ENCODE measurements around the gene AKR7A3.
"Not testable (repeated sequence)": the region's sequence is repeated elsewhere in the genome, so short reads cannot be mapped to it uniquely, and the experiment has no call there.

The AKR7A3 gene

DNA sequence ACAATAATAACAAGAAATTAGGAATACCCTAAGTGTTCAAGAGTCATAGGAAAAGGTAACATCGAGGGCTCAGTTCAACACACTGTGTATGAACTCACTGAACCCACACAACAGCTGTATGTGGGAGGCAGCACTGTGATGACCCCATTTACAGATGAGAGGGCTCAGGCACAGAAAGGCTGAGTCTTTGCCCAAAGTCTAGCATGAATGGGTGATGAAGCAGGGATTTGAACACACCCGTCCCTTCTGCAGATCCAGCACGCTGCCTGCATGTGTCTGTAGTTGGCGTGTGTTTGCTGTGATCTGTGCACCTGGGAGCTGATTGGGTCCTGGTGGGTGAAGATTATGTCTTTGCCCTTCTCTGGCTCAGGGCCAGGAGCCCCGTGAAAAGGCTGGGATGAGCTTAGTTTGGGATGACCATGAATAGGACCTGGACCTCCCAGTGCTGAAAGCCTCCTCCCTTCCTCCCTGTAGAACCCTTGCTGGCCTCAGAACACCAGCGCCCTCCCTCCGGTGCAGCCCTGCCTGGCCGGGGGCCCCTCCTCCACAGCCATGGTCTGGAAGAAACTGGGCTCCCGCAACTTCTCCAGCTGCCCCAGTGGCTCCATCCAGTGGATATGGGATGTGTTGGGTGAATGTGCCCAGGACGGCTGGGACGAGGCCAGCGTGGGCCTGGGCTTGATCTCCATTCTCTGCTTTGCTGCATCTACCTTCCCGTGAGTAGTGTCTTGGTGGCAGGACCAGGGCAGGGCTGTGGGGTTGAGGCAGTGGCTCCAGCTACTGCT lies 28.7 kb upstream of the AKR7A3 start:
- DNase-seq: no peak

DNA sequence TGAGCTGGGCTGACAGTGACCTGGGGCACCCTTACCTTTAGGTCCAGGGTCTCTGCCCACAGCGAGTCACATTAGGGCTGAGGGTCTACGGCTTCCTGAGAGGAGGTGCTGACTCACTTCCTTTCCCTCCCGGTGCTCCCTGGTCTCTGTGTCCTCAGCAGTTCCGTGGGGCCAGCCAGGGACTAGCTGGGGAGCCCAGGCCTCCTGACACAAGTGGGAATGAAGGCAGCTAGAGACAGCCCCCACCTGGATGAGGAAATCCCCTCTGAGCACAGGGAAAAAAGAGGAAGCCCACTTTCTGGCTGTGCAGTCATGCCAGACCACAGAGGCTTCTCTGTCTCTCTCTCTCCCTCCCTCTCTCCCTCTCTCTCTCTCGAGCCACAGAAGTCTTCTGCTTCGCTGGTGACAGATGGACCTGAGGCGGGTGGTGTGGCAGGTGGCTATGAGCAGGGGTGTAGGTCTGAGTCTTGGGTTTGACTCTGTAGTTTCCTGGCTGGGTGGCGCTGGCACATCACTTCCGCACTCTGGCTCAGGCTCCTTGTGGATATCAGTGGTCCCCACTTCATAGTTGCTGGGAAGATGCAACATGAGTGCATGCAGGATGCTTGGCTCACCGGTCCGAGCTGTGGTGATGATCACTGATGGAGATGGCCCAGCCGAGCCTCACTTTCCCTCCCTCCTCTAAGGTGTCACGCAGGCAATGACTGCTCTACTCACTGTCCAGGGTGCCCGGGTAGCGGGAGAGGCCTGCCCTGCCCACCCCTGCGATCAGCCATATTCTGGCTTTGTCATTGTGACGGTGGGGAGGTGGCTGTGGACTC lies 27.0 kb upstream of the AKR7A3 start:
- no peak for DNase-seq

DNA sequence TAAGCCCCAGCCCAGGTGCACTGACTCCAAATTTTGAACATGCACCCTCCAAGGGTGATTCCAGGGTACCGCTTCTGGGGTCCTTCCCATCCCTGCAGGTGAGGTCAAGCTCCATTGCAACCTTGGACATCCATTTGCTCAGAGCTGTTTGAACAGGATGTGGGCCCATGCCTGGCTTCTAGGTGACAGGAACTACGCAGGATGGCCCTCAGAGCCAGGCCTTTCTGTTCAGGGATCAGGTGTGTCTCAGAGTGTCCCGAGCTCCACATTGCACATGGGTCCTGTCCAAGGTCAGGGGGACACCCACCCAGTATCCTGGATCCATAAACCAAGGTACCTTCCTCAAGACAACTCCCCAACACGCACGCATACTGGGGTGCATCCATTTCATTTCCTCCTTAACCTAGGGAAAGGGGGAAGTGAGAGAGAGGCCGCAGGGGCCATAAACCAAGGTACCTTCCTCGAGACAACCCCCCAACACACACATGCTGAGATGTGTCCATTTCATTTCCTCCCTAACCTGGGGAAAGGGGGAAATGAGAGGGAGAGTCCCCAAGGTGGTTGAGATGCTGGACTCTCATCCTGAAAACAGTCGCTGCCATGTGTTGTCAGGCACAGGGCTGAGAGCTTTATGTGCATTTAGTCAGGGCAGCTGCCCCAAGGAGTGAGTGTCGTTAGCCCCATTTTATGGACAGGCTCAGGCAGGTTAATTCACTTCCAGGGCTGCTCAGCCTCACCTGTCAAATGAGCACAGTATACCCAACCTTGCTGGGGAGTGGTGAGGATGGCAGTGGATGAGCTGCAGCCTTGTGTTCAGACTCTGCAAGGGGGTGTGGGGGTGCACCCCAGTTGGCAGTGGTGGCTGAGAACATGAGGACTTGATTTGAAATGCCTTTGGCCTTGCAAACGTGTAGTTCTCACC lies 25.7 kb upstream of the AKR7A3 start:
- DNase-seq: no peak

DNA sequence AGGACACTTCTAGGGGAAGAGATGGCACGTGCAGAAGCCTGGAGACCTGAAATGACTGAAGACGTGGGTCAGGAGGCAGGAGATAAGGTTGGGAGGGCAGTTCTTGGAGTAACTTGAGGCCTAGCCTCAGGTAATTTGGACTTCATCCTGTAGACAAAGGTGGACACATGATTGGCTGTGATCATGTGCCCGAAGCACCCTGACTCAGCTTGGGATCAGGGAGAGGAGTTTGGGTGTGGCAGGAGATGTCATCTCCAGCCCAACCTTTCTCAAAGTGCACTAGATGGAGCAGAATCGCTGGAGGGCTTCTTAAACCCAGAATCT lies 25.0 kb upstream of the AKR7A3 start:
- no peak for DNase-seq

DNA sequence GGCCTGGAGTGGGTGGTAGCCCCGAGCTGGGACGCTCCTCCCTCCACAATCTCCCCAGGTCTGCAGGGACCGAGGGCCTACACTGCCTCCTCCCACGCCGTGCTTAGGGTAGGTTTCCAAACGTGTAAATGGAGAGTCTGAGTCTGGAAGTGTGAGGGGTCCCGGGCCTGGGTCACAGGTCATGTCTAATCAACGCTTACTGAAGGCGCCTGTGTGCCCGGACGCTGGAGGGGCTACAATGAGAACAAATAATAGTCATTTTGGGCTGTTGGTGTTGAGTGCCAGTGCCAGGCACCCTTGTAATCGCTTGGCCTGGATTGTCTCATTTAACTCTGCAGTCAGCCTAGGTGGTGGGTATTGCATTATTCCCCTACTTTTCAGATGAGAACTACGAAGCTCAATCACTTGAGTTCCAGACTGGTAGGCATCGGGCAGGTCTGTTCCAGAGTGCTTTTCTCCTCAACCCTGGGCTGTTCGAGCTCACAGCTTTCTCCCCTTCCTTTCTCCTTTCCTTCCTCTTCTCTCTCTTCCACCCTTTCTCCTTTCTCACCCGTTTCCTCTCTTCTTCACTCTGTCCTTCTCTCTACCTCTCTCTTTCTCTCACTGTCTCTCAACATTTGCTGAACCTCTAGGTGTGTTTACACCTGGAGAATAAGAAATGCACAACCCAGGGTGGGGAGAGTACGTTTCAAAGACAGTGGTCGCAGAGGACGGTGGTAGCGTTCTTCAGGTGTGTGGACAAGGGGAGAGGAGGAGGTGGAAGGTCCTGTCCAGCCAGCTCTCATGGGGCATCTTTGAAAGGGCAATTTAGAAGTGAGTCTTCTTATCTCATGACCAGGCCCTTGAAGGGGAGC lies 24.4 kb upstream of the AKR7A3 start:
- DNase-seq: no peak

DNA sequence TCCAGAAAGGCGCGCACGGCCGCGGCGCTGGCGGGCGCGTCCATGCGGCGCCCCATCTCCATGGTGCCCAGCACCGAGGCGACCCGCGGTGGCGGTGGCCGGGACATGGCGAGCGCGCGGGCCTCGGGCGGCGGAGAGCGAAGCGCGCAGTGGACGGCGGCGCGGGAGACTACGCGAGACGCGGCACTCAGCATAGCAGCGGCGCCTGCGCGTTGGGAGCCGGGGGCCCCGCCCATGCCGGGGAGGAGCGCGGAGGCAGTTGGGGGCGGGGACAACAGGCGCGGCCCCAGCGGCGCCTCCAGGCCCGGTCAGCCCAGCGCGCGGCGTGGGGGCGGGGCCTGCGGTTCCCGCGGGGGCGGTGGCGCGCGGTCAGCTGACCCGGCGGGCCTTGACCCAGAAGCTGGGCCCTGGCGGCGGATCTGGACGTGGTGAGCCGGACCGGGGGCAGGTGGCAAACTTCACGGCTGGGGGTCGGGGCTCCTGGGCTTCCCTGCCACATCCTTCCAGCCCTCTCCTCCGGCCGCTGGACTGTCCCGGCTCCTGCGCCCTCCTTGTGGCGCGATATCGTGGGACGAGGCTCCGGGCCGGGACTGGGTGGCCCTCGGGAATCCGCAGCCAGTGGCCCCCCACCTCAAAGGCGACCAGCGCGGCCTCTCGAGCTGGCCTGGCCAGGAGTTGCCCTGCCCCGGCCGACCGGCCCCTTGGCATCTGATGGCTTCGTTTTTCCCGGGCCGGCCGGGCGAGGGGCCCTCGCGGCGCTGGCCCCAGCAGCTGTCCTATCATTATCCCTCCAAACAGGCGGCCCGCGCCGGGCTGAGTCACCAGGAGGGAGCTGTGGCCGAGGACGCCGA lies 23.6 kb upstream of the AKR7A3 start, which contains the start of the genes AKR7A2 and SLC66A1:
Gene AKR7A2, minus strand, starts transcription at position 214 of the 851 bp plus-strand sequence. Its CDS starts 20 bp downstream, at position 194.
Gene SLC66A1, plus strand, starts transcription at position 396 of the 851 bp plus-strand sequence. CDS start 5,352 bp downstream, outside the sequence.
- DNase-seq: peak; percentile 88

DNA sequence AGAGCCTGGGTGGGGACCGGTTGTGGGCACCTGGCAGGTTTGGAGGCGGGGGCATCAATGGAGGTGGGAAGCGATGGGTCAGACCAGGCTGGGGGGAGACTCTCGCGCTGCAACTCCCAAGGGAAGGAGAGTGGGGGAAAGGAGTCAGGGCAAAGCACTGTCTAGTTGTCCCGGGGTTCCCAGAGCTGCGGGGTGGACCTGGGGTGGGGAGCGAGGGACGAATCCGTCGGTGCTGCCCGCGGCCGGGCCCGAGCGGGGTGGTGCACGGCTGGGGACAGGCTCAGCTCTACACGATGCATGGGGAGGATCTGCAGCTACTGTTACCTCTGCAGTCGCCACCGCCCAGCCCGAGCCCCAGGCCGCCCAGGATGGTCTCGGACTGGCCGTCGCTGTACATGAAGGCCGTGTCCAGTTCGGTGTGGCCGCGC lies 22.9 kb upstream of the AKR7A3 start:
- peak; percentile 8 for DNase-seq

DNA sequence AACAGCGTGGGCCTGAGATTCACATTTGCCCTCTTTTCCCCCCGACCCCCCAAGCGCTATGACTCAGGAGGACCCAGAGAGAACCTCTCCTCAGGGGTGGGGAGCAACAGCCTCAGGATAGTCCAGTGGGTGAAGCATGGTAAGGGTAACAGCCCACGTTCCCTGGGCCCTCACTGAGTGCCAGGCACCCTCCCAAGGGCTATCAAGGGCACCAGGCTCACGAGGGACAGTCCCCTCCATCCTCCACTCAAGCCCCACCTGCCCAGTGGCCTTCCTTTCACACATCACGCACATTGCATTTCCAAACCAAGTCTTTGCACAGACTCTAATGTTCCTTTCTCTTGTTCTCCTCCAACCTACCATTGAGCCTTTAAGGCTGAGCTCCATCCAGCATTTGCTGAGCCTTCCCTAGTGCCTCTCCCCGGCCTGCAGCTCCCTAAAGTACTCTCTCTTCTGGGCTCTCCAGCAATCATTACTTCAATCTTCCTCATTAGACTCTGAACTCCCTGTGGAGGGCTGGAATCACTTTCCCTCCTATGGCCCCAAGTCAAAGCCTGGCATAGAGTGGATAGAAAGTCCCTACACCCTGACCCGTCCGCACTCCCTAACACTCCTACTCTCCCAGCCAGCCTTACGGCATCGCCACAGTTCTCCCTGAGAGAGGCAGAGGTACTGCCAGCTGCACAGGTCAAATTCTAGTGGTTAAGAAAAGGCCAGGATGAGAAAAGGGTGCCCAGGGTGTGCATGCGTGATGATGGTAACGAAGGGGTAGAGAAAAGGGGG lies 22.3 kb upstream of the AKR7A3 start:
- no peak for DNase-seq

DNA sequence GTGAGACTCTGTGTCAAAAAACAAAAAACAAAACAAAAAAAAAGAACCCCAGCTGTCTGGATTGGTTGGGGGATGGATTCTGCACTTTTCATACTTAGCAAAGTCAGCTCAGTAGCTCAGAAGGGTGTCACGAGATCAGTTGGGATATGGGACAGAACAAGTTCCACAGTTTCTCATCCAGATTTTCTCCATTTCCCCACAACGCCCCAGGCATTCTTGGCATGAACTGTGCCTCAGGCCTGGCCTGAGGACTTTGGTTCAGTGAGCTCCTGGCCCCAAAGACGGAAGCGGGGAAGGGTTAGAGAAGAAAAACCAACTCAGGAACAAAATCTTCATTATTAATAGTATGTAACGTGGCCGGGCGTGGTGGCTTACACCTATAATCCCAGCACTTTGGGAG lies 21.5 kb upstream of the AKR7A3 start:
- no peak for DNase-seq

DNA sequence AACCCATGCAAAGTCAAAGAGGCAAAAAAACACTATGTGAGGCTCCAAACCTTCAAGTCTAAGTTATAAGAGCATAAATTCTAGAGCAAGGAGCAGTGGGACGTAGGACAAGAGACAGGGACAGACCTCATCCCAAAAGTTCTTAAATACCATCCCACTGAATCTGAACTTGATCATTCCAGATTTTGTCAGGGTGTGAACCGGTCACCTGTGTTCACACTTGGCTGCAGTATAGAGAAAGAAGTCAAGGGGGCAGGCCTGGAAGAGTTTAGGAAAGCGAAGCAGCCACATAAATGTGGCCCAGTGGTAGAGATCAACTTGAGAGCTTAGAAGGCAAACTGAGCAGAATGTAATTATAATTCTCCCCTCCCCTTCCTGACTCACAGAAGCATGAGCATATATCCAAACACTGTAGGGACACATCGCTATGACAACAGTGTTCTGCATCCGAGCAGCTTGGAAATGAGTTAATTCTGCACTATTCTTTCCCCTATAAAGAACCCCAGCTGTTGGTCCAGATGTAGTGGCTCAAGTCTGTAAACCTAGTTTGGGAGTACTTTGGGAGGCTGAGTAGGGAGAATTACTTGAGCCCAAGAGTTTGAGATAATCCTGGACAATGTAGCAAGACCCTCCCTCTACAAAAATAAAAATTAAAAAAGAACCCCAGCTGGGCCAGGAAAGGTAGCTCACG lies 20.7 kb upstream of the AKR7A3 start:
- DNase-seq: no peak

DNA sequence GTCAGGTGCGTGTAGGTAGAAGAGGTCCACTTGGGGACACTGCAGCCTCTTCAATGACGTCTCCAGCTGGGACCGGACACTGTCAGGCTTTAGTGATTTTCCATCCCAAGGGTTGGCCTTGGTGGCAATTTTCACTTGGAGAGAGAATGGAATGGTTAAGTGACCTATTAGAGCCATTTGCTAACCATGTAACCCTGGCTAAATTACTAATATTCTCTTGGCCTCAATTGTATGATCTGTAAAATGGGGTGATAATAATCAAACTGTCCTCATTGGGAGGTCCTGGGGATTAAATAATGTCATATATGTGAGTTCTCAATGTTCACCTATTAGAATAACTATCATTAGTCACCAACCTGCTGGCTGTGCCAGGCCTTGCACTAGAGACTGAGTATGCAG lies 19.9 kb upstream of the AKR7A3 start:
- no peak for DNase-seq

DNA sequence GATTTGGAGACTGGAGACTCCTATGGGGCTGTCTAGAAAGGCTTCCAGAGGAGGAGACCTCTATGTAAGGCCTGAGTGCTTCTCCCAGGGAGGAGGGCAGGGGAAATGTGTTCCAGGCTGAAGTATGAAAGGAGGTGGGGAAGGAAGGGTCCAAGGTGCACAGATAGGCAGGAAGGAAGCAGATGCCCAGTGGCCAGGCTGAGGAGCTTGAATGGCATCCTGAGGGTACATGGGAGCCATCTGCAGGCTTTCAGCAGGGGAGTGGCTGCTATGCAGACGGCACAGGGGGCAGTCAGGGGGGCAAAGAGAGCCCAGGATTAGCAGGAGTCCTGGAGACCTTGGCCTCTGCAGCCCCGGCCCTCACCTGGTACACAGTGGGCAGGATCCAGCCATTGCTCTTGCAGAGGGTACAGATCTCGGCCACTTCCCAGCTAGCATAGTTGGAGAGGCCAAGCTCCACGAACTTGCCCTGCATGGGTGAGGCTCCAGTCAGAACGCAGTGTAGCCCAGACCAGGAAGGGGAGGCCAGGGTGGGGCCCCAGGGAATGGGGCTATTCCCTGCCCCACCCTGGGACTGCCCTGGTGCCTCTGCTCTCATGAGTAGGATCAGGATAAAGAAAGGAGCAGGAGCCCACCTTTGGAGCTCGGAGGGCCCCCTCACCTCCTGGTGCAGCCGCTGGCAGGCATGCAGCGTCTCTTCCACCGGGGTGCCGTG lies 19.4 kb upstream of the AKR7A3 start:
- no peak for DNase-seq

DNA sequence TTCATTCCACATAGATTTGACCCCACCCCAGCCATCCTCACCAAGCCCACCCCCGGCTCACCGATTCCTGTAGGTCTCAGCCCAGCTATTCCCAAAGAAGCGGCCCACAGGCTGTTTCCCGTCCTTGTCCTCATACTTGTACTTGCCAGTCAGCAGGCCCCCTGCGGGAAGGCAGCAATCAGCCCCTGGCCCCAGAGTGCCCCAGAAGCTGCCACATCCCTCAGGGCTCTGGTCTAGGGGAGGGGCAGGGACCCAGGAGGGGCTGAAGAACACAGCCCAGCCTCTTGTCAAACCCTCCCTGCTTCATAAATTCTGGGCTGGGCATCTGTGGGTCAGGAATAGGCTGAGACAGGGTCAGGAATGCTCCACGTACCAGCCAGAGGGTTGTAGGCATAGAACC lies 18.4 kb upstream of the AKR7A3 start:
- no peak for DNase-seq

DNA sequence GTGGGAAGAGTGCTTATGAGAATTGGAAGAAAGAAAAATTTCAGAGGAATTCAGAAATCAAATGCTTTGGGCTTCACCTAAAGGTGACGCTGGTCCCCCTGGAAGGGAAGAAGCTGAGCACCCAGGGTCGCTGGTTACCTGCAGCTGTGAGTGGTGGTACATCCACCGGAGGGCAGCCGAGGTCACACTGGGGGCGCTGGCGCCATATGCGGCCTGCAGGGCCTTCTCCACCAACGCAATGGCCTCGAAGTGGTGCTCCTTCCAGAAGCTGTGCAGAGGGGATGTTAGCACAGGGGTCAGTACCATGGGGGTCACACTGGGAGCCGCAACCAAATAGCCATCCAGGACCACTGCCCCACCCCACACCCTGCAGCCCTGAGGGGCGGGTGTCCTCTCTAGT lies 17.3 kb upstream of the AKR7A3 start:
- DNase-seq: no peak

DNA sequence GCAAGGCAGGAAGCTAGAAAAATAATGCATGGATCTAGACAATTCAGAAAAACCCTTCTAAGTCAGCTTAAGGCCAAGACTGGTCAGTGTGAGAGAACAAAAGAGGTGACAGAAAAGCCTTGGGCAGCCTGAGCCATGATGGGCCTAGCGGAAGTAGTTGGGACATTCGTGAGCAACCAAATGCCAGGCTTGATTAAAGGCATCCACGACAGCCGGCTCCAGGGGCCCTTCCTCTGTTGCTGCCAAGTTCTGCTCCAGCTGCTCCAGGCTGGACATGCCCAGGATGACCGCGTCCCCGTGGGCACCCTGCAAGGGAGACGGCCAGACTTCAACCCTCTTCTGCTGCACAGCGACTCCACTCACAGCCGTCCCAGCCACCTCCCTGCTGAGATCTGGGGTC lies 15.5 kb upstream of the AKR7A3 start:
- DNase-seq: not testable (repeated sequence)

DNA sequence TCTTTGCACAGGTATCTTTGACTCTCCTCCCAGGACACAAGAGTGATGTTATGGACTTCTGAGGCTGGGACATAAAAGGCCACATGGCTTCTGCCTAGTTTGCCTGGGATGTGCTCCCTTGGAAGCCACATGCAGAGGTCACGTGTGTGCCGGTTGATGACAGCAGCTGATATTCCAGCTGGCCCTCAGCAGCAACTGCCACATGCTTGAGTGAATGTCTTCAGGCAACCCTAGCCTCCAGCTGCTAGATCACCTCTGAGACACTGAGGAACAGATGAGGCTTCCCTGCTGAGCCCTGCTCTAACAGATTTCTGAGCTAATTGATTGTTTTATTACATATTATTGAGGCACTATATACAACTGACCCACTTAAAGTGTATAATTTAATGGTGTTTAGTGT lies 11.6 kb upstream of the AKR7A3 start:
- DNase-seq: no peak

DNA sequence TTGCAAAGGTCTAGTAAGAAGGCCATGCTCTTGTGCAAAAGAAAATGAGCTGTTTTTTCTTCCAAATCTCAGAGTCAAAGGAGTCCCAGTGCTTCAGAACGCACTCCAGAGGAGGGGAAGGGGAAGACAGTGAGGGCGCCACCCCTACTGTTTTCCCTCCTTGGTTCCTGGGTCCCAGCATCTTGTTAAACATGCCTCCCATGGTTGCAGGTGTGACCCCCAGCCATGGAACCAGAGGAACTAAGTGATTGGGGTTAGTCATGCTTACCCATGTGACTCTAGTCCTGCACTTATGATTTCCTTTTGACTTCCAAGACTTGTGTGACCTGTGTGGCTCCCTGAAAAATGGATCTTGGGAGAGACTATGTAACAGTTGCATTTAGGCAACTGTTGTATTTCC lies 6.1 kb upstream of the AKR7A3 start:
- DNase-seq: no peak

DNA sequence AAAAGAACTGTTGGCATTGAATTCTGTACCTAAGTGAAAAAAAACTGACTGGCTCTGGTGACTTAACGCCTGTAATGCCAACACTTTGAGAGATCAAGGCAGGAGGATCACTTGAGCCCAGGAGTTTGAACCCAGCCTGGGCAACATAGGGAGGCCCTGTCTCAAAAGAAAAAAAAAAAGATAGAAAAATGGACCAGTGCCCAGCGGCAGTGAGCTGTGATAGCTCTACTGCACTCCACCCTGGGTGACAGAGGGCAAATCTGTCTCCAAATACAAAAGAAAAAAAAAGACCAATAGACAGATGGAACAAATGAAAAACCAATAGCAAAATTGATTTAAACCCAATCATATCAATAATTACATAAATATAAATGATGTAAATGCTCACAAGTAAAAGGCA lies 674 bp upstream of the AKR7A3 start:
- DNase-seq: no peak
